Uterus (tissue), 4 donors: ENCODE measurements around the gene PPP3R1. TPM values are rescaled to one million over a fixed set of nuclear protein-coding genes. Genes with fewer than 3 reads are reported as not detected.

Experiments used
- DNase-seq, 2 donors: peaks; one replicate each; pipeline ENCODE4 v3.0.0-alpha.2; 2019 to 2020
- H3K27ac ChIP-seq, 2 donors: fragments of 200-600 bp; sonication (generic); 1 replicate in 1 of 2; 2 replicates in 1 of 2; pipeline ENCODE4 v1.5.1; 2016 to 2018
- H3K27me3 ChIP-seq, 2 donors: fragments of 200-600 bp; sonication (generic); one replicate each; pipeline ENCODE4 v1.5.1; 2018 to 2019; ENCODE audit warnings: control low read depth in 1 of 2
- H3K36me3 ChIP-seq, 2 donors: fragments of 200-600 bp; sonication (generic); one replicate each; pipeline ENCODE4 v1.5.1; 2019; ENCODE audit warnings: control low read depth in 1 of 2
- H3K4me1 ChIP-seq, 2 donors: fragments of 200-600 bp; sonication (generic); one replicate each; pipeline ENCODE4 v1.5.1; 2018 to 2019; ENCODE audit warnings: control low read depth in 1 of 2
- H3K4me3 ChIP-seq, 2 donors: fragments of 200-600 bp; sonication (generic); 1 replicate in 1 of 2; 2 replicates in 1 of 2; pipeline ENCODE4 v1.5.1; 2018 to 2019; ENCODE audit warnings: mild to moderate bottlenecking in 1 of 2
- H3K9me3 ChIP-seq, 2 donors: fragments of 200-600 bp; sonication (generic); one replicate each; pipeline ENCODE4 v1.5.1; 2019; ENCODE audit warnings: control low read depth in 1 of 2
- POLR2A ChIP-seq, 2 donors: fragments of 450-650 bp; IDR thresholded peaks; one replicate each; pipeline ENCODE4 v1.6.1; 2016; ENCODE audit warnings: antibody characterized with exemption in 2 of 2, mild to moderate bottlenecking in 1 of 2, moderate library complexity in 1 of 2
- intact Hi-C: fragments of 100-400 bp; cut with DNase I; formaldehyde crosslinking; loops from one replicate; pipeline ENCODE4 v1.15.1; 2023; ENCODE audit warnings: low total_unique reads
- total RNA-seq, 4 donors: library from RNA; depleted of rRNA in 3 of 4; stranded (reverse); fragments of >200 nt in 3 of 4; gene quantifications; one replicate each; pipeline versions ENCODE4 v1.1.0 to v1.2.4, GENCODE V29; 2014 to 2023
- TF ChIP-seq, protein P1 (sequence below), 4 experiments: fragments of 200-600 bp in 2 of 4; fragments of 450-650 bp in 2 of 4; sonication (generic) in 2 of 4; IDR thresholded peaks; one replicate each; pipeline ENCODE4 v1.5.1; 2016 to 2019; ENCODE audit warnings: antibody characterized with exemption in 4 of 4, mild to moderate bottlenecking in 2 of 4, moderate library complexity in 1 of 4
- donor health status: DM: yes; HTN: yes; CAD: no.

The PPP3R1 gene
- total RNA-seq, 4 donors from 2014 or later, result 9.7 to 67.9 (median 56.0) TPM

DNA sequence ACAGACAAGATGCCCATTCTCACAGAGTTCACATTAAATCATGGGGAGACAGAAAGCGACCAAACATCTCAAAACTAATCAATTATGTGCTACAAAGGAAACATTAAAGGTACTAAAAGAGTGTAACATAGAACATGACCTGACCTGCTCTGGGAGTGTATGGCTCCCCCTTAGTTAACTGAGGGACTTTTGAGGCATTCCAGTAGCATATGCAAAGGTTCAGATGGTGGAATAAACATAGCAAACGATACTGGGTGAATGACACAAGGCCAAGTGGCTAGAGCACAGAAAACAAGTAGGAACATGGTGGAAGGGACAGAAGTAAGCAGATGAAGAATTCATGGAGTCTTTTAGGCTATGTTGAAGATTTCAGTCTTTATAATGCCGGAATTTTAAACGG, 11.9 kb downstream of the PPP3R1 start:
- no peak overlapping the region for H3K27ac ChIP-seq
- DNase-seq, result no peak
- H3K27me3 ChIP-seq, result no peaks in the 10 kb centered on the region
- no peak overlapping the region for H3K4me3 ChIP-seq
- TF ChIP-seq, protein P1, sequence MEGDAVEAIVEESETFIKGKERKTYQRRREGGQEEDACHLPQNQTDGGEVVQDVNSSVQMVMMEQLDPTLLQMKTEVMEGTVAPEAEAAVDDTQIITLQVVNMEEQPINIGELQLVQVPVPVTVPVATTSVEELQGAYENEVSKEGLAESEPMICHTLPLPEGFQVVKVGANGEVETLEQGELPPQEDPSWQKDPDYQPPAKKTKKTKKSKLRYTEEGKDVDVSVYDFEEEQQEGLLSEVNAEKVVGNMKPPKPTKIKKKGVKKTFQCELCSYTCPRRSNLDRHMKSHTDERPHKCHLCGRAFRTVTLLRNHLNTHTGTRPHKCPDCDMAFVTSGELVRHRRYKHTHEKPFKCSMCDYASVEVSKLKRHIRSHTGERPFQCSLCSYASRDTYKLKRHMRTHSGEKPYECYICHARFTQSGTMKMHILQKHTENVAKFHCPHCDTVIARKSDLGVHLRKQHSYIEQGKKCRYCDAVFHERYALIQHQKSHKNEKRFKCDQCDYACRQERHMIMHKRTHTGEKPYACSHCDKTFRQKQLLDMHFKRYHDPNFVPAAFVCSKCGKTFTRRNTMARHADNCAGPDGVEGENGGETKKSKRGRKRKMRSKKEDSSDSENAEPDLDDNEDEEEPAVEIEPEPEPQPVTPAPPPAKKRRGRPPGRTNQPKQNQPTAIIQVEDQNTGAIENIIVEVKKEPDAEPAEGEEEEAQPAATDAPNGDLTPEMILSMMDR (IDR thresholded peaks at IDR 0.05), result no peak
- no peak for TF ChIP-seq POLR2A (IDR thresholded peaks at IDR 0.05)
- intact Hi-C loops, result no loop called here
- H3K36me3 ChIP-seq, result no peaks in the 10 kb centered on the region
- H3K4me1 ChIP-seq, result peaks cover 0 to 12% of the 10 kb centered on the region in 2 donors
- H3K9me3 ChIP-seq, result no peaks in the 10 kb centered on the region

DNA sequence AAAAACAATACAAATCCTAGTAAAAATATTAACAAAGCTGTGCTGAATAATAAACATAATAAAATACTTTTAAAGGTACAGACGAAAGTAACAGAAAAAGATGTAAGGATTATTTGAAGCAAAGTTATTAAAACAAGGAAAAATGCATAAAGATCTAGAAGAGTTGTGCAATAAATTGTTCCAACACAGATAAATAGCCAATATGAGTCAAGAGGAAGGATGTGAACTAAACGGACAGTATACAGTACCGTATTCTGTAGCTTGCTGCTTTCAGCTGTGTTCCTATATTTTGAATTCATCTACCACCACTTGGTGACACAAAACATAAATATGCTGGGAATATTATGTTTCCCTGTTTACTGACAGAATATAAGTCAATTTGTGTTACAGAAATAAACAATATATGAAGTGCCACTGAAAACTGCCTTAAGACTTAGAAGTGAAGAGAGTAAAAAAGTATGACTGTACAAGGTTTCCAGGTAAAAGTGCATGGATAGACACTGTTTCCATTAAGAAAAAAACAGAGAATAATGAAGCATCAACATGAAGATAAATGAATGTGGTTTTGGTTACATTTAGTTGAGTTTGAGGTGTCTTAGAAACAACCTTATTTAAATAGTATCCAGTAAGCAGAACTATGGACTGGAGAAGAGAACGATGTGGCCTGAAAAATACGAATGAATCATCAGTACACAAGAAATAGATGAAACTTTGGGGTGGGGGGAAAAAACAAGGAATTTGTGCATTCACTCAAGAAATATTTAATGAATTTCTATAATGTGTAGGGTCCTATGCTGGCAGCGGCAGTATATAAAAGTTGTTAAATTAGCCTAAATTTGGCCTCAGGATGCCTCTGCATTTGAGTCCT, 13.1 kb downstream of the PPP3R1 start:
- DNase-seq, result no peak
- TF ChIP-seq, protein P1 (IDR thresholded peaks at IDR 0.05), result no peak
- Histone ChIP-seq H3K36me3 (no peaks in the 10 kb centered on the region), H3K27ac (no peak overlapping the region), H3K4me3 (no peak overlapping the region), H3K27me3 (no peaks in the 10 kb centered on the region), H3K9me3 (no peaks in the 10 kb centered on the region), H3K4me1 (peaks cover 0 to 12% of the 10 kb centered on the region in 2 donors)
- intact Hi-C loops, result no loop called here

DNA sequence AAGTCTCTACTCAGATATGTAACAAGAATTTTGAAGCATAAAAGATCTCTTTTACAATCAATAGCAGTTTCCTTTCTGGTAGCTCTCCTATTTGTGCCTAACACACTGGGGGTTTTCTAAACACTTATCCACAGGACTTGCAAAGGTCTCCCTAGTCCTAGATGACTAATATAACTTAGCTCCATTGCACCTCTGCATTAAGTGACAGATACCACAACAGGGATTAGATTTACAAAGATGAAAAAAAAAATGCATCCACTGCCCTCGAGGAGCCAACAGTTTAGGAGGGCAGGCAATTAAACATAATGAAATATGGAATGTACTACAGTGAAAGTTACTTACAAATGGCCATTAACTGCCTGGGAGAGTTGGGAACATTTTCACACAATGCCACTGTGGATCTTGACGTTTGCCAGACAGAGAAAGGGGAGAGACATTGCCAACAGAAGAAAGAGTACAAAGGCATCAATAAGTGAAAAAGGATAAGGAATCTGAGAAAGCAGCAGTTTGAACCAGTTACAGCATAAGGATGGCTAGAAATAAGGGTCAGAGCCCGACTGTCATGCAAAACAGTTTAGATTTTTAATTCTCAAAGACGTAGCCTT, 14.3 kb downstream of the PPP3R1 start:
- no peaks in the 10 kb centered on the region for H3K36me3 ChIP-seq
- no peaks in the 10 kb centered on the region for H3K9me3 ChIP-seq
- DNase-seq, result no peak
- H3K27me3 ChIP-seq, result no peaks in the 10 kb centered on the region
- peaks cover 0 to 12% of the 10 kb centered on the region in 2 donors for H3K4me1 ChIP-seq
- no peak overlapping the region for H3K27ac ChIP-seq
- TF ChIP-seq POLR2A (IDR thresholded peaks at IDR 0.05), result no peak
- TF ChIP-seq, protein P1 (IDR thresholded peaks at IDR 0.05), result no peak
- intact Hi-C loops, result no loop called here
- H3K4me3 ChIP-seq, result no peak overlapping the region

DNA sequence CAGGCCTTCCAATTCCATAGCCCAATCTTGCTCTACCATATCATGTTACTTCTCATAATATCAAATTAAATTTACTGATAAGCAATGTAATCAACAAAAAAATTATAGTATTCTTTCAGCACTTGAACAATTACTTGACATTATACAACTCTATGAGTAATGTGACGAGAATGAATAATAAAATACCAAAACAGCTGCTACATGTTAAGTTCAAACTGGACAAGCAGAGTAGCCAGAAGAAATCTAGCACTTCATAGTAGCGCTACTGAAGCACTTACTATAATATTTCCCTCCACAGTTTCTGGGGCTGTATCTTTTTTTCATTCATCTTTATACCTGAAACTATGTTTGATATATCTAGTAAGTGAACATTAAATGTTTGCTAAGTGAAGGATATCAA, 14.9 kb downstream of the PPP3R1 start:
- peaks cover 0 to 12% of the 10 kb centered on the region in 2 donors for H3K4me1 ChIP-seq
- TF ChIP-seq, protein P1 (IDR thresholded peaks at IDR 0.05), result no peak
- no peak for TF ChIP-seq POLR2A (IDR thresholded peaks at IDR 0.05)

DNA sequence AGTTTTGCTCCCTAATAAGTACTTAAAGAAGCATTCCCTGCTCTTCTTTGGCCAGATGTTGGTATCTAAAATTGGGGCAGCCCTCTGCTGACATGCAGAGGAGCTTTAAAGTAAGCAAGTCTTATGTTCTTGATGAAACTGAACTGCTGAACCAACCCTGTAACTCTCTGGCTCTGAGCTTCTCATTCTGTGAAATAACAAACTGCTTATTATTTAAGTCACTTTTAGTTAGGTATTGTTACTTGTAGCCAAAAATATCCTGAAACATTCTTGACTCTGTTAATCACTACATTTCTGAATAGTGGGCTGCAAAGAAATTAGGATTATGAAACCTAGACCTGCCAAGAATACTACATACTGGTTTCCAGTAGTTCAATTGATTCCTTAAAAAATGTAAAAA, 15.5 kb downstream of the PPP3R1 start:
- Histone ChIP-seq H3K27ac (peak overlapping the region in 1 of 2 donors; percentile 26), H3K4me1 (peaks cover 0 to 12% of the 10 kb centered on the region in 2 donors)

More for the DNA sequence above, 14.9 kb downstream of the PPP3R1 start:
- no peak overlapping the region for H3K4me3 ChIP-seq
- DNase-seq, result no peak
- peak overlapping the region in 1 of 2 donors; percentile 26 for H3K27ac ChIP-seq
- no peaks in the 10 kb centered on the region for H3K27me3 ChIP-seq
- no peaks in the 10 kb centered on the region for H3K36me3 ChIP-seq
- intact Hi-C loops, result no loop called here
- H3K9me3 ChIP-seq, result no peaks in the 10 kb centered on the region

More for the DNA sequence above, 15.5 kb downstream of the PPP3R1 start:
- Histone ChIP-seq H3K4me3 (no peak overlapping the region), H3K9me3 (no peaks in the 10 kb centered on the region), H3K27me3 (no peaks in the 10 kb centered on the region), H3K36me3 (no peaks in the 10 kb centered on the region)
- intact Hi-C loops, result no loop called here
- TF ChIP-seq POLR2A (IDR thresholded peaks at IDR 0.05), result no peak
- TF ChIP-seq, protein P1 (IDR thresholded peaks at IDR 0.05), result no peak
- no peak for DNase-seq
